ENCODE data around the gene ARAP3.

Gene ARAP3

DNA sequence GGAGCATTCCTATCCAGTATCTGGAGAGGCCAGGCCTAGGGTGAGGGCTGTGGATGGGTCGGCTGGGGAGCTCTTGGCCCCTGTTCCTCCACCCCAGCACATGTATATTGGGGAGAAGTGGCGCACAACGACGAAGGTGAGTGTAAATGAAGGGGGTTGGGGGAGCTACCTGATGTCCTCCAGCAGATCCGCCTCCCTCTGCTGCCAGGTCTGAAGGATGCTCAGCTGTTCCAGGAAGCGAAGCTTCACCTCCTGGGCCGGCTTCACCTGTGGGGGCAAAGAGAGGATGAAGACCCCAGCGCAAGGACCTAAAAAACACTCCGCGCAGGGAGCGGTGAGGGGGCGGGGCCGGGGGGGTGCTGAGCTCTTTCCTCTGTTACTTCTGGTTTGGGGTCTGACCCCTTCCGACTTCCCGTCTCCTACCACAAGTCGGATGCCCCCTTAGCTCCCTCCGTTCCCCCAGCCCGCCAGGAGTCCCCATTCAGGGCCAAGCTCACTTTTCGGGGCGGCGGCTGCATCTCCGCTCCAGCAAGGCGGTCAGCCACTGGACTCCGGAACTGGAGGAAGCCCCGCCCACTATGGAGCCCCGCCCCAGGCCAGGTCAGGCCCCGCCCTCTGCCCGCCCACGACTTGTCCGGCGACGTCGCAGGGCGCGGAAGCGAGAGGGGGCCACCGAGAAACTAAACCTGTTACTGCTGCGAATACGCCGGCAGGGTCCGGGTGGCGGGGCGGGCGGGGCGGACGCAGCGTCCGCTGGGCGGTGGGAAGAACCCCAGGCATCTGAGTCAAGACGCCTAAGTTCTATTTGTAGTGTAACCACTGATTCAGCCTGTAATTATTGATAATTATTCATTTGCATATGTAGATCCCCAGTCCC, 30.9 kb downstream of the ARAP3 start, which contains the start of gene FCHSD1:
Gene FCHSD1 (minus strand): TSS at position 568 of the 877 bp plus-strand sequence. CDS start 50 bp downstream, at position 518.
- H3K9me3 ChIP-seq (ENCODE audit: low read length) = no peaks in the 10 kb centered on the region
- H3K27ac ChIP-seq (ENCODE audit: low read depth, low read length) = no peak within 1 kb of the TSS
- H3K4me1 ChIP-seq (ENCODE audit: insufficient read depth, low read length) = peaks cover 12% of the 10 kb centered on the region
- no peak within 1 kb of the TSS for H3K9ac ChIP-seq (ENCODE audit: low read length)
- H3K27me3 ChIP-seq (ENCODE audit: control insufficient read depth in 1 of 2, insufficient read depth in 2 of 2, low read length in 2 of 2) = no peaks in the 10 kb centered on the region
- peak within 1 kb of the TSS; percentile 71 to 77 for H3K4me3 ChIP-seq (ENCODE audit: low read depth in 1 of 2, low read length in 2 of 2)
- peaks cover 28% of the 10 kb centered on the region for H3K36me3 ChIP-seq (ENCODE audit: insufficient read depth, low read length)

DNA sequence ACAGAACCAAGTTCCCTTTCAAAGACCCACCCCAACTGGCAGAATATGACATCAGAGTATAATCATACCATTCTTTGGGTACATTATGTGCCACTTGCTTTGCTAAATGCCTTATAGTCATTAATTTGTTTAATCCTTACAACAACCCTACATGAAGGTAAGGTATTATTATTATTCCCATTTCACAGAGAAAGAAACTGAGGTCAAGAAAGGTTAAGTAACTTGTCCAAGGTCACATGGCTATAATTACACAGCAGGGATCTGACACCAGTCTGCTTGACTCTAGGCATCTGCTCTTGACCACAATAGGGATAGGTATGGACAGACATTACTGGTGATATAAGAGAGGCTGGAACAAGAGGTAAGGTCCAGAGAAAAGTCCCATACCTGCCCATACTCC, 32.1 kb downstream of the ARAP3 start:
- H3K27ac ChIP-seq (ENCODE audit: low read depth, low read length) = no peak overlapping the region
- no peaks in the 10 kb centered on the region for H3K9me3 ChIP-seq (ENCODE audit: low read length)
- H3K4me1 ChIP-seq (ENCODE audit: insufficient read depth, low read length) = peaks cover 12% of the 10 kb centered on the region
- H3K36me3 ChIP-seq (ENCODE audit: insufficient read depth, low read length) = peaks cover 23% of the 10 kb centered on the region
- no peak overlapping the region for H3K9ac ChIP-seq (ENCODE audit: low read length)
- H3K27me3 ChIP-seq (ENCODE audit: control insufficient read depth in 1 of 2, insufficient read depth in 2 of 2, low read length in 2 of 2) = no peaks in the 10 kb centered on the region
- H3K4me3 ChIP-seq (ENCODE audit: low read depth in 1 of 2, low read length in 2 of 2) = peak overlapping the region in 1 of 2 donors; percentile 71

DNA sequence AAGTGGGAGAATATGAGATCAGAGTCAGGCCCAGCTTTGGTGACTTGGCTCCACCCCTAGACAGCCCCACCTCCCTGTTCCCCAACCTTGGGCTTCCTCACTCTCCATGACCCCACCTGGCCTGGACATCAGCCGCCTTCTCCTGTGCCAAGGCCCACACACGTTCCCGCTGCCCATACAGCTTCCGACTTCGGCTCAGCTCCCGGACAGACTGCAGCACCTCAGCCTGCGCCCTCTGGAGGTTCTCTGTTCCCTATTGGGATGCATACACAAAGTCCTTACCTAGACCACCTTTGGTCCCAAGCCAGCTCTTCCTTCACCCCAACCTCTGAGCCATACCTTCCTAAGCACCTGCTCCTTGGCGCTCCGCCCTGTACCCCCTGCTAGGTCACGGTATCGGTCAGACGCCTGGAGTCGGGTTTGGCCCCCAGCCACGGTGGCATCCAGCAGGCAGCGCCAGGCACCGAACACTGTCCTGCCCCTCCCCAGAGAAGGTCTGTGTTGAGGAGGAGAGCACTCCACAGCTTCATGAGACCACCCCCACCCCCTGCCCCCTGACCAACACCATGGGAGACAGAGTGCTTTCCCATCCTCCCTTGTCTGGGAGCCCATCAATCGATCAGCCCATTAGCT, 32.9 kb downstream of the ARAP3 start:
- Histone ChIP-seq H3K4me3 (ENCODE audit: low read depth in 1 of 2, low read length in 2 of 2) (no peak overlapping the region), H3K4me1 (ENCODE audit: insufficient read depth, low read length) (peaks cover 12% of the 10 kb centered on the region), H3K9me3 (ENCODE audit: low read length) (no peaks in the 10 kb centered on the region), H3K9ac (ENCODE audit: low read length) (no peak overlapping the region), H3K27ac (ENCODE audit: low read depth, low read length) (no peak overlapping the region), H3K36me3 (ENCODE audit: insufficient read depth, low read length) (peaks cover 23% of the 10 kb centered on the region), H3K27me3 (ENCODE audit: control insufficient read depth in 1 of 2, insufficient read depth in 2 of 2, low read length in 2 of 2) (no peaks in the 10 kb centered on the region)

DNA sequence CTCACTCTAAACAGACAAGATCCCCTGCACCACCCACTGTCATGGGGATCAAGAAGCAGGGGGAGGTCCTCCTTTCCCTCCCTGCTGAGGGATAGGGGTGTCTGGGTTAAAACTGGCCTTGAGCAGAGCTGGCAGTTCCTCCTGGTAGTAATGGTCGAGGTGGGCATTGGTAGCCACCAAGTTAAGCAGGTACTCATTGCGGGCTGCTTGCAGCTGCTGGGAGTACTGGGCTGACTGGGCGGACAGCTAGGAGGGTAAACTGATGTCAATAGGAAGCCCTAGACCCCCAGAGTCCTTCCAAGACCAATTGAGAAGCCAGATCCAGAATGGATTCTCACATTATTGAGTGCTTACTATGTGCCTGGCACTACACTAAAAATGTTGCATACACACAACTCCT, 34.2 kb downstream of the ARAP3 start:
- no peak overlapping the region for H3K4me3 ChIP-seq (ENCODE audit: low read depth in 1 of 2, low read length in 2 of 2)
- no peak overlapping the region for H3K9ac ChIP-seq (ENCODE audit: low read length)
- peaks cover 23% of the 10 kb centered on the region for H3K36me3 ChIP-seq (ENCODE audit: insufficient read depth, low read length)
- peaks cover 12% of the 10 kb centered on the region for H3K4me1 ChIP-seq (ENCODE audit: insufficient read depth, low read length)
- H3K9me3 ChIP-seq (ENCODE audit: low read length) = no peaks in the 10 kb centered on the region
- no peaks in the 10 kb centered on the region for H3K27me3 ChIP-seq (ENCODE audit: control insufficient read depth in 1 of 2, insufficient read depth in 2 of 2, low read length in 2 of 2)
- no peak overlapping the region for H3K27ac ChIP-seq (ENCODE audit: low read depth, low read length)

DNA sequence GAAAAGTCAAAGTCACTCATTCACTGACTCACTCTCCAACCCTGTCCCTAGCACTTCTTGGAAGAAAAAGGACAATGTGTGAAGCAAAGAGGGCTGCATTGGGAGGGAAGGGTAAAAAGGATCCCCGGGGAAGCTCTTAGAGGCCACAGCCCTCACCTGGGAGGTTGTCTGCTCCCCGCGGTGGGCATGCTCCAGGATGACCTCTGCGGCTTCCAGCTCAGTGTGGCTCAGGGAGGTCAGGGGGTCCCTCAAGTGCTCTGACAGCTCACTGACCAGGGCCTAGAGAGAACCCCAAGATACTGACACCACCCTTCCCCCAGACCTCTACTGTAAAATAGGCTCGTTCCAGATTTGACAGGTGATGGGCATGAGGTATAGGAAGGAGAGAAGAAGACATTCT, 34.8 kb downstream of the ARAP3 start:
- Histone ChIP-seq H3K36me3 (ENCODE audit: insufficient read depth, low read length) (peaks cover 23% of the 10 kb centered on the region), H3K4me1 (ENCODE audit: insufficient read depth, low read length) (peaks cover 12% of the 10 kb centered on the region), H3K27me3 (ENCODE audit: control insufficient read depth in 1 of 2, insufficient read depth in 2 of 2, low read length in 2 of 2) (no peaks in the 10 kb centered on the region), H3K27ac (ENCODE audit: low read depth, low read length) (no peak overlapping the region), H3K9ac (ENCODE audit: low read length) (no peak overlapping the region), H3K4me3 (ENCODE audit: low read depth in 1 of 2, low read length in 2 of 2) (no peak overlapping the region), H3K9me3 (ENCODE audit: low read length) (no peaks in the 10 kb centered on the region)

DNA sequence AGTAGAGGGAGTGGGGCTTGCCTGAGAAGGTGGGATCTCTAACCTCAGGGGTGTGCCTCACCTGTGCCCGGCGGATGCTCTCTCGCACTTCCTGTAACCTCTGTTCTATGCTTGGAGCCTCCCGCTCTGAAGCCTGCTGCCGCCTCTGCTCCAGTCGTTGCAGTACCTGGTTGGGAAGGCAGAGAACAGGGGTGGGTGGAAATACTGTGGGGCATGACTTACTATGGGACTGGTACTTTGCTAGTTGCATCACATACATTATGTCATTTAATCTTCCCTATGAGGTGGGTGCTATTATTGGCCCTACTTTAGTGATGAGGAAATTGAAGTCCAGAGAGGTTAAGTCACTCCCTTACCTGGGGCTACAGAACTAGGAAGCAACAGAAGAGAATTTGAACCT, 36.0 kb downstream of the ARAP3 start:
- H3K27me3 ChIP-seq (ENCODE audit: control insufficient read depth in 1 of 2, insufficient read depth in 2 of 2, low read length in 2 of 2) = no peaks in the 10 kb centered on the region
- no peaks in the 10 kb centered on the region for H3K9me3 ChIP-seq (ENCODE audit: low read length)
- peaks cover 12% of the 10 kb centered on the region for H3K4me1 ChIP-seq (ENCODE audit: insufficient read depth, low read length)
- no peak overlapping the region for H3K9ac ChIP-seq (ENCODE audit: low read length)
- H3K27ac ChIP-seq (ENCODE audit: low read depth, low read length) = no peak overlapping the region
- no peak overlapping the region for H3K4me3 ChIP-seq (ENCODE audit: low read depth in 1 of 2, low read length in 2 of 2)
- peaks cover 24% of the 10 kb centered on the region for H3K36me3 ChIP-seq (ENCODE audit: insufficient read depth, low read length)

DNA sequence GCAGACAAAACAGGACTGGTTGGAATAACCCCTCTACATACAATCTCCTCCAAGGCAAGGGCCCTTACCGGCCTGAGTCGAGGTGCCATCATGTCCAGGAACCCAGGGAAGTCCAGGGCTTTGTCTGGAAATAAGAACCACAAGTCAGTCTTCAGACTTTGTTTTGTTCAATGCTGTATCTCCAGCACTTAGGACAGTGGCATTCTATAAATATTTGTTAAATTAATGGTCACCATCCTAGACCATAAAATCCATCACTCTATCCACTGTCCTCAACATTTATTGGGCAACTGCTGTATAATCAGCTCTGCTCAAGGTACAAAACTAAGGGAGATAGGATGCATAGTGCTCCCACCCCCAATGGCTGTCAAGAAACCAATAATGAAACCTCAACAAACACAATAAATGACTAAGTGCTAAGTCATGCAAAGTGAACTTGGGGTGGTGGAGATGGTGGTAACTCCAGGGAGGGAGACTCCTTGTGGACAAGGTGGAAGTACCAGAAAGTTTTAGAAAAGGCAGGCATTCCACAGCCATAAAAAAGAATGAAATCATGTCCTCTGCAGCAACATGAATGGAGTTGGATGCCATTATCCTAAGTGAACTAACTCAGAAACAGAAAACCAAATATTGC, 40.3 kb downstream of the ARAP3 start:
- H3K4me1 ChIP-seq (ENCODE audit: insufficient read depth, low read length) = peaks cover 6% of the 10 kb centered on the region
- no peak overlapping the region for H3K4me3 ChIP-seq (ENCODE audit: low read depth in 1 of 2, low read length in 2 of 2)
- no peak overlapping the region for H3K9ac ChIP-seq (ENCODE audit: low read length)
- H3K27me3 ChIP-seq (ENCODE audit: control insufficient read depth in 1 of 2, insufficient read depth in 2 of 2, low read length in 2 of 2) = peaks cover 3 to 14% of the 10 kb centered on the region in 2 donors
- peaks cover 18% of the 10 kb centered on the region for H3K36me3 ChIP-seq (ENCODE audit: insufficient read depth, low read length)
- H3K27ac ChIP-seq (ENCODE audit: low read depth, low read length) = no peak overlapping the region
- no peaks in the 10 kb centered on the region for H3K9me3 ChIP-seq (ENCODE audit: low read length)

DNA sequence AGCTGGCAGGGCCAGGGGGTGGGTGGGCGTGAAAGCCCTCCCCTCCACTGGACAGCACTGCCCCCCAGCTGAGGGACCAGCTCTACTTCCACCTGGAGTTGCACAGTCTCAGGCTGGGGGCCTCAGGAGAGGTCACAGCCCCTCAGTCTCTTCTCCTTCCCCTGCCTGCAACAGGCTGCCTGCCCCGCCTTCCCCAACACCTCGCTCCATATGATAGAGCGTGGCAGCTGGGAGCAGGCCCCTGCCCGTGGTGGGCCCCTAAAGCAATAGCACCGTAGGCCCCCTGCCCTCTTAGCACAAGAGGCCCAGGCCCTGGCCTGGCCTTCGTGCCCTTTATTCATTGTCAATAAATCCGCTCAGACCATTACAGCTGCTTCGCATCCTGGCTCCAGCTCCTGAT, 41.3 kb downstream of the ARAP3 start:
- Histone ChIP-seq H3K4me3 (ENCODE audit: low read depth in 1 of 2, low read length in 2 of 2) (no peak overlapping the region), H3K9ac (ENCODE audit: low read length) (no peak overlapping the region), H3K9me3 (ENCODE audit: low read length) (no peaks in the 10 kb centered on the region), H3K27ac (ENCODE audit: low read depth, low read length) (no peak overlapping the region), H3K27me3 (ENCODE audit: control insufficient read depth in 1 of 2, insufficient read depth in 2 of 2, low read length in 2 of 2) (peaks cover 3 to 14% of the 10 kb centered on the region in 2 donors), H3K4me1 (ENCODE audit: insufficient read depth, low read length) (peaks cover 10% of the 10 kb centered on the region), H3K36me3 (ENCODE audit: insufficient read depth, low read length) (peaks cover 10% of the 10 kb centered on the region)

DNA sequence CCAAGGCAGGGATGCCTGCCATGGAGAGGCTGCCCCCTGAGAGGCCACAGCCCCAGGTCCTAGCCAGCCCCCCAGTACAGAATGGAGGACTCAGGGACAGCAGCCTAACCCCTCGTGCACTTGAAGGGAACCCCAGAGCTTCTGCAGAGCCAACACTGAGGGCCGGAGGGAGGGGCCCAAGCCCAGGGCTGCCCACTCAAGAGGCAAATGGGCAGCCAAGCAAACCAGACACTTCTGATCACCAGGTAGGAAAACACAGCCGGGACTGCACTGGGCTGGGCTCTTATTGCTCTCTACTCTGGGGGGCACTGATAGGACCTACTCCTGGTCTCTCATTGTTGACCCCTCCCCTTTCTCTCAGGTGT, 42.0 kb downstream of the ARAP3 start:
- H3K36me3 ChIP-seq (ENCODE audit: insufficient read depth, low read length) = peaks cover 10% of the 10 kb centered on the region
- H3K27ac ChIP-seq (ENCODE audit: low read depth, low read length) = no peak overlapping the region
- H3K9ac ChIP-seq (ENCODE audit: low read length) = no peak overlapping the region

DNA sequence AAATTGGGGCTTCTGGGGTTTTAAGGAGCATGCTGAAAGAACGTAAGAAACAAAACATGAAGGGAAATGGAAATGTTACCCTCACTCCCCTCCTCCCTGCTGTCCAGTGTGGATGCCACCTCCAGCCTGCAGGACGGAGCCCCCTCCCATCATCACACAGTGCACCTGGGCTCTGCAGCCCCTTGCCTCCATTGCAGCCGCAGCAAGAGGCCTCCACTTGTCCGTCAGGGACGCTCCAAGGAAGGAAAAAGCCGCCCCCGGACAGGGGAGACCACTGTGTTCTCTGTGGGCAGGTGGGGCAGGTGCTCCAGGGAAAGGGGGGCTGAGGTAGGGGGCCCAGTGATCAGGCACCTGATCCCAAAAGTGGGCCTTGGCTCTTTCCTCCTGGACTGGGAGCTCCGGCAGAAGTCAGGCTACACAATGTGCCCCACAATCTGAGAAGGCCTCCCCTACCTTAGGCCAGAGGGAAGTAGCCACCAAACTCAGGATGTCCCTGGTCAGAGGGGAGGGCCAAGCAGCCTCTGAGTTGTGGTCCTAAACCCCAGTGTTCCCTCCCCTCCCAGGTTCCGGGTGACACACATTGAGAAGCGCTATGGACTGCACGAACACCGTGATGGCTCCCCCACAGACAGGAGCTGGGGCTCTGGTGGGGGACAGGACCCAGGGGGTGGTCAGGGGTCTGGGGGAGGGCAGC, 42.5 kb downstream of the ARAP3 start:
- peaks cover 10% of the 10 kb centered on the region for H3K36me3 ChIP-seq (ENCODE audit: insufficient read depth, low read length)
- H3K9ac ChIP-seq (ENCODE audit: low read length) = no peak overlapping the region

More for the DNA sequence above, 42.0 kb downstream of the ARAP3 start:
- Histone ChIP-seq H3K4me3 (ENCODE audit: low read depth in 1 of 2, low read length in 2 of 2) (no peak overlapping the region), H3K4me1 (ENCODE audit: insufficient read depth, low read length) (peaks cover 17% of the 10 kb centered on the region), H3K27me3 (ENCODE audit: control insufficient read depth in 1 of 2, insufficient read depth in 2 of 2, low read length in 2 of 2) (peaks cover 3 to 14% of the 10 kb centered on the region in 2 donors), H3K9me3 (ENCODE audit: low read length) (no peaks in the 10 kb centered on the region)

DNA sequence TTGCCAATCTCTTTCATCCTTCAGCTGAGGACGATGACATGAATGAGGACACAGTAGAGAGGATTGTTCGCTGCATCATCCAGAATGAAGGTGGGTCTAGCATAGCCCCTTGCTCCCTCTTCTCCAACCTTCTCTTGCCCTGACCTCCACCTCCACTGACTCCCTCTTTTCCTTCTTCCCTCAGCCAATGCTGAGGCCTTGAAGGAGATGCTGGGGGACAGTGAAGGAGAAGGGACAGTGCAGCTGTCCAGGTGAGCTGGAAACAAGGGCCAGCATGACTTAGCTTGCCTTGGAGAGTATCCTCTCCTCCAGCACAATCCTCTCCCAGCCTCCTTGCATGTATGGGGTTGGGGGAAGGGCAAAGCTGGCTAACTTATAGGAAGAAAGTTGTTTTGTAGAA, 43.3 kb downstream of the ARAP3 start:
- Histone ChIP-seq H3K36me3 (ENCODE audit: insufficient read depth, low read length) (peaks cover 10% of the 10 kb centered on the region), H3K27ac (ENCODE audit: low read depth, low read length) (no peak overlapping the region), H3K4me3 (ENCODE audit: low read depth in 1 of 2, low read length in 2 of 2) (no peak overlapping the region), H3K9me3 (ENCODE audit: low read length) (no peaks in the 10 kb centered on the region), H3K27me3 (ENCODE audit: control insufficient read depth in 1 of 2, insufficient read depth in 2 of 2, low read length in 2 of 2) (peaks cover 3 to 14% of the 10 kb centered on the region in 2 donors), H3K4me1 (ENCODE audit: insufficient read depth, low read length) (peaks cover 21% of the 10 kb centered on the region), H3K9ac (ENCODE audit: low read length) (no peak overlapping the region)

More for the DNA sequence above, 42.5 kb downstream of the ARAP3 start:
- H3K27ac ChIP-seq (ENCODE audit: low read depth, low read length) = no peak overlapping the region
- no peak overlapping the region for H3K4me3 ChIP-seq (ENCODE audit: low read depth in 1 of 2, low read length in 2 of 2)
- H3K9me3 ChIP-seq (ENCODE audit: low read length) = no peaks in the 10 kb centered on the region
- H3K27me3 ChIP-seq (ENCODE audit: control insufficient read depth in 1 of 2, insufficient read depth in 2 of 2, low read length in 2 of 2) = peaks cover 3 to 14% of the 10 kb centered on the region in 2 donors
- H3K4me1 ChIP-seq (ENCODE audit: insufficient read depth, low read length) = peaks cover 21% of the 10 kb centered on the region

Measured in muscle layer of colon (tissue), 2 donors.